HepG2 (cell line): ENCODE measurements around the gene NKD1. TPM values are rescaled to one million over a fixed set of nuclear protein-coding genes. Genes with fewer than 3 reads are reported as not detected.

ENCODE experiments used
- CBX5 ChIP-seq: sonication (generic); formaldehyde crosslinking; IDR thresholded peaks from 2 replicates; pipeline ENCODE4 v1.4.0; 2020; ENCODE audit warnings: missing genetic modification reagents, borderline replicate concordance
- HMG20A ChIP-seq: IDR thresholded peaks from 2 replicates; pipeline ENCODE4 v1.6.1; 2016; ENCODE audit warnings: borderline replicate concordance
- IKZF5 ChIP-seq: IDR thresholded peaks from 2 replicates; pipeline ENCODE4 v1.6.1; 2018; ENCODE audit warnings: missing genetic modification reagents, mild to moderate bottlenecking, missing compliant biosample characterization
- JARID2 ChIP-seq: sonication (generic); formaldehyde crosslinking; IDR thresholded peaks from 2 replicates; pipeline ENCODE4 v1.8.1; 2023; ENCODE audit warnings: missing genetic modification reagents, inconsistent platforms; ENCODE audit not compliant: insufficient replicate concordance
- MIER2 ChIP-seq: IDR thresholded peaks from 2 replicates; pipeline ENCODE4 v1.6.1; 2016; ENCODE audit warnings: missing biosample characterization, missing genetic modification reagents
- MXI1 ChIP-seq: IDR thresholded peaks from 3 replicates; pipeline ENCODE4 v1.6.1; 2012; ENCODE audit warnings: low read depth, low read length, inconsistent platforms, borderline replicate concordance
- MZF1 ChIP-seq: sonication (generic); formaldehyde crosslinking; IDR thresholded peaks from 2 replicates; pipeline ENCODE4 v1.8.1; 2023; ENCODE audit warnings: mild to moderate bottlenecking, missing genetic modification reagents, borderline replicate concordance
- NFYB ChIP-seq: sonication (generic); formaldehyde crosslinking; IDR thresholded peaks from 2 replicates; pipeline ENCODE4 v1.4.0; 2020; ENCODE audit warnings: missing genetic modification reagents
- POGK ChIP-seq: sonication (generic); formaldehyde crosslinking; conservative IDR thresholded peaks from 2 replicates; pipeline ENCODE4 v1.8.0; 2022; ENCODE audit warnings: mild to moderate bottlenecking, moderate library complexity, missing genetic modification reagents
- PRDM4 ChIP-seq: sonication (generic); formaldehyde crosslinking; IDR thresholded peaks from 2 replicates; pipeline ENCODE4 v1.9.0; 2021; ENCODE audit warnings: missing genetic modification reagents, borderline replicate concordance
- RFX5 ChIP-seq: IDR thresholded peaks from 2 replicates; pipeline ENCODE4 v1.6.1; 2011; ENCODE audit warnings: low read depth, low read length, improper control_type of control experiment
- RXRA ChIP-seq: sonication (generic); formaldehyde crosslinking; IDR thresholded peaks from 2 replicates; pipeline ENCODE4 v1.5.1; 2020; ENCODE audit warnings: missing genetic modification reagents
- SMAD1 ChIP-seq: sonication (generic); formaldehyde crosslinking; IDR thresholded peaks from 2 replicates; pipeline ENCODE4 v1.4.0; 2020; ENCODE audit warnings: missing genetic modification reagents, low read depth, mild to moderate bottlenecking, borderline replicate concordance
- TRIM24 ChIP-seq: sonication (generic); formaldehyde crosslinking; IDR thresholded peaks from 2 replicates; pipeline ENCODE4 v1.8.0; 2022; ENCODE audit warnings: mild to moderate bottlenecking, missing genetic modification reagents
- ZFP36L2 ChIP-seq: sonication (generic); formaldehyde crosslinking; IDR thresholded peaks from 2 replicates; pipeline ENCODE4 v1.4.0; 2020; ENCODE audit warnings: missing genetic modification reagents
- ZNF12 ChIP-seq: sonication (generic); formaldehyde crosslinking; IDR thresholded peaks from 2 replicates; pipeline ENCODE4 v1.5.0; 2020; ENCODE audit warnings: missing genetic modification reagents
- ZNF446 ChIP-seq: sonication (generic); formaldehyde crosslinking; IDR thresholded peaks from 2 replicates; pipeline ENCODE4 v1.5.0; 2020; ENCODE audit warnings: mild to moderate bottlenecking, missing genetic modification reagents
- ZNF547 ChIP-seq: sonication (generic); formaldehyde crosslinking; IDR thresholded peaks from 2 replicates; pipeline ENCODE4 v1.5.1; 2020; ENCODE audit warnings: mild to moderate bottlenecking, missing genetic modification reagents
- ZNF670 ChIP-seq: sonication (generic); formaldehyde crosslinking; IDR thresholded peaks from 2 replicates; pipeline ENCODE4 v1.8.0; 2022; ENCODE audit warnings: mild to moderate bottlenecking, missing genetic modification reagents, borderline replicate concordance
- ZNF678 ChIP-seq: sonication (generic); formaldehyde crosslinking; IDR thresholded peaks from 2 replicates; pipeline ENCODE4 v1.4.0; 2020; ENCODE audit warnings: mild to moderate bottlenecking, missing genetic modification reagents
- ZNF691 ChIP-seq: sonication (generic); formaldehyde crosslinking; IDR thresholded peaks from 2 replicates; pipeline ENCODE4 v1.4.0; 2020; ENCODE audit warnings: missing genetic modification reagents, low read depth, mild to moderate bottlenecking, borderline replicate concordance
- ZNF7 ChIP-seq: IDR thresholded peaks from 2 replicates; pipeline ENCODE4 v1.6.1; 2016; ENCODE audit warnings: missing biosample characterization, missing genetic modification reagents
- ZNF784 ChIP-seq: sonication (generic); formaldehyde crosslinking; IDR thresholded peaks from 2 replicates; pipeline ENCODE4 v1.5.1; 2020; ENCODE audit warnings: missing genetic modification reagents, mild to moderate bottlenecking, borderline replicate concordance
- polyA plus RNA-seq, 8 experiments: library from polyadenylated mRNA; depleted of rRNA in 3 of 8; stranded (reverse) in 7 of 8; unstranded in 1 of 8; fragments of >200 nt; fragmentation: Illumina TruSeq in 4 of 8; extraction: Trizol in 4 of 8; gene quantifications; 2 replicates each; pipeline versions ENCODE4 v1.2.1 to v1.2.3, GENCODE V29; 2011 to 2016; ENCODE audit warnings: low read depth in 4 of 8, missing spikeins in 1 of 8, mixed read lengths in 1 of 8; ENCODE audit not compliant: insufficient read depth in 1 of 8
- total RNA-seq, 5 experiments: library from RNA; depleted of rRNA; stranded (reverse); fragments of >200 nt; fragmentation: Illumina TruSeq; extraction: Trizol; gene quantifications; 2 replicates each; pipeline ENCODE4 v1.2.3, GENCODE V29; 2016; ENCODE audit warnings: low read depth in 1 of 5

NKD1 gene
- total and polyA plus RNA-seq, 2 of the 13 experiments (the other 11 are each of a cell fraction or from before 2014, with no cell fraction given) = 70.4 to 121 TPM

GRCh38 chr16:50667497-50668367 lies 119.5 kb downstream of the NKD1 start (continued):
- no peak for TF ChIP-seq ZFP36L2 (CRISPR knock-in tag)
- TF ChIP-seq CBX5 (CRISPR knock-in tag) = no peak
- TF ChIP-seq PRDM4 = no peak
- TF ChIP-seq ZNF784 (CRISPR knock-in tag) = no peak
- no peak for TF ChIP-seq POGK (CRISPR knock-in tag)
- TF ChIP-seq ZNF547 (CRISPR knock-in tag) = no peak
- TF ChIP-seq MXI1 = no peak
- TF ChIP-seq ZNF670 (CRISPR knock-in tag) = 0 out of 2 replicates have a peak, but pooled peaks have one; percentile 55
- no peak for TF ChIP-seq ZNF678
- no peak; the same call in 1 of the 2 replicates for TF ChIP-seq NFYB (CRISPR knock-in tag)
- TF ChIP-seq RFX5 = no peak
- no peak for TF ChIP-seq TRIM24 (CRISPR knock-in tag)
- no peak for TF ChIP-seq ZNF446
- no peak; the same call in 1 of the 2 replicates for TF ChIP-seq SMAD1 (CRISPR knock-in tag)
- no peak for TF ChIP-seq HMG20A (CRISPR knock-in tag)
- no peak for TF ChIP-seq ZNF7 (CRISPR knock-in tag)
- TF ChIP-seq ZNF691 = 0 out of 2 replicates have a peak, but pooled peaks have one; percentile 61
- TF ChIP-seq ZNF12 (CRISPR knock-in tag) = no peak
- no peak for TF ChIP-seq IKZF5
- no peak for TF ChIP-seq JARID2 (CRISPR knock-in tag)
- TF ChIP-seq RXRA = no peak
- no peak for TF ChIP-seq MZF1 (CRISPR knock-in tag)
- TF ChIP-seq MIER2 (CRISPR knock-in tag) = no peak
